ENCODE results near the gene APP.

DNA sequence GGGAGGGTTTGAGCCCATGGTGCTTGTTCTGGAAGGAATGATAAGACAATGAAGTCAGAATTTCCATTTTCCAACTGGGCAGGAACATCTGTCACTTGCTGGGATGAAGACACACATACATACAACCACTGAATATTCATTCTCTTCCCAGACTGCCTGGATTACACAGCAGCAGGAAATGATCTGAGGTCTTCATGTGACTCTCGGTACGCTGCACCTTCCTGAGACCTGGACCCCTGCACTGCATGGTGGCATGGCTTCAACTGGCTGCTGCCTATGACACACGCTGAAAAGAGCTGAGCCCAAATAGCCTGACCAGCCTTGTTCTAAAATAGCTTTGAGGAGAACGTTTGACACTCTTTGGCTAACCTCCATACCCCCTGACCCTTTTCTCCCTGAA lies 285.2 kb downstream of the APP start:
- TF ChIP-seq, protein P1, sequence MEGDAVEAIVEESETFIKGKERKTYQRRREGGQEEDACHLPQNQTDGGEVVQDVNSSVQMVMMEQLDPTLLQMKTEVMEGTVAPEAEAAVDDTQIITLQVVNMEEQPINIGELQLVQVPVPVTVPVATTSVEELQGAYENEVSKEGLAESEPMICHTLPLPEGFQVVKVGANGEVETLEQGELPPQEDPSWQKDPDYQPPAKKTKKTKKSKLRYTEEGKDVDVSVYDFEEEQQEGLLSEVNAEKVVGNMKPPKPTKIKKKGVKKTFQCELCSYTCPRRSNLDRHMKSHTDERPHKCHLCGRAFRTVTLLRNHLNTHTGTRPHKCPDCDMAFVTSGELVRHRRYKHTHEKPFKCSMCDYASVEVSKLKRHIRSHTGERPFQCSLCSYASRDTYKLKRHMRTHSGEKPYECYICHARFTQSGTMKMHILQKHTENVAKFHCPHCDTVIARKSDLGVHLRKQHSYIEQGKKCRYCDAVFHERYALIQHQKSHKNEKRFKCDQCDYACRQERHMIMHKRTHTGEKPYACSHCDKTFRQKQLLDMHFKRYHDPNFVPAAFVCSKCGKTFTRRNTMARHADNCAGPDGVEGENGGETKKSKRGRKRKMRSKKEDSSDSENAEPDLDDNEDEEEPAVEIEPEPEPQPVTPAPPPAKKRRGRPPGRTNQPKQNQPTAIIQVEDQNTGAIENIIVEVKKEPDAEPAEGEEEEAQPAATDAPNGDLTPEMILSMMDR (conservative IDR thresholded peaks at IDR 0.05; ENCODE audit: low read length): no peak
- TF ChIP-seq EZH2phosphoT487 (IDR thresholded peaks at IDR 0.05; ENCODE audit: borderline replicate concordance): no peak

Measured in Loucy (cell line).